Activated T-helper 1 cell treated with Interleukin-2 at 50 U/mL for 16 hours (primary cell): ENCODE measurements around the gene IKZF1.

Source experiments
- DNase-seq: peaks from one replicate; pipeline ENCODE4 v3.0.0-alpha.2; 2020; ENCODE audit warnings: low read depth

The IKZF1 gene

DNA sequence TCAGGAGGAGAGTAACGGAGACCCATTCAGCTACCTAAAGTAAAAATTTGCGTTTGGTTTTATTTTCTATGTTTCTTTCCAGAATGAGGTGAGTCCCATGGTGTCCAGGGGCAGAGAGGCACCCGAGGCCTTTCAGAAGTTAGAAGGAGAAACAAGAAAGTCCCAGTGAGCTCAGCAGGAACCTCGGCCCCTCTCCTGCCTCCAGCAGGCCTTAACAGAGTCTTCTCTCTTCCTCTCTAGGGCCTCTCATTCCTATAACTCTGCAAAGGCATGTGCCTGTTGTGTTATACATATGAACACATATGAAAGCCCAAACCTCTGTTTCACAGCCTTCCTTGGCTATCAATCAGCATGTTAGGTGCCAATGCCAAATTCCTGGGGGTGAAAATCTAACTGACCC lies 20.8 kb upstream of the IKZF1 start:
- no peak for DNase-seq

GRCh38 chr7:50284296-50284695 lies 20.2 kb upstream of the IKZF1 start:
- DNase-seq, result no peak

DNA sequence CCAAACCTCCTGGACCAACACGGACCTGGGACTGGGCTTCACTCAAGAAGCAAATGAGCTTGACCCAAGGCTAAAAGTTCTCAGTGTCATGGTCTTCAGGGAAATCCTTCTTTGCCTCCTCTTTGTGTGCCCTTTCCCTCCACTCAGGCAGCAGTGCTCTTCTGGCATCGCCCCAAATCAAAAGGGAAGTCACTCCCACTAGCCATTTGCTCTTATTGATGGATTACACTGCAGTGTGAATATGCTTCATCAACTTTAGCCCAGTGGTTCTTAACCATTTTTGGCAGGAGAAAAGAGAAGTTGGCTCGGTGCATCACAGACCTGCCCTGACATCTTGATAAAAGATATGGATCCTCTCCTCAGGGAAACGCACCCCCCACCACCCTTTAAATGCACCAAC lies 19.2 kb upstream of the IKZF1 start:
- DNase-seq, result no peak

DNA sequence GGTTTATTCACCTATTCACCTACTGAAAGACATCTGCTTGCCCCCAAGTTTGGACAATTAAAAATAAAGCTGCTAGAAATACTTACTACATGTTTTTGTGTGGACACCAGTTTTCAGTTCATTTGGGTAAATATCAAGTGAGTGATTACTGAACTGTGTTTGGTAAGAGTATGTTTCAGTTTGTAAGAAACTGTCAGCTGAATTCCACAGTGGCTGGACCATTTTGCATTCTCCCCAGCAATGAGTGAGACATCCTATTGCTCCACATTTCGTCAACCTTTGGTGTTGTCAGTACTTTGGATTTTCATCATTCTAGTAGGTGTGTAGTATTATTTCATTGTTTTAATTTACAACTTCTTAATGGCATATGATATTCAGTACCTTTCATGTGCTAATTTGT lies 17.4 kb upstream of the IKZF1 start:
- DNase-seq, result no peak

- no peak for DNase-seq
Observed at GRCh38 chr7:50292165-50292757, 12.3 kb upstream of the IKZF1 start.

DNA sequence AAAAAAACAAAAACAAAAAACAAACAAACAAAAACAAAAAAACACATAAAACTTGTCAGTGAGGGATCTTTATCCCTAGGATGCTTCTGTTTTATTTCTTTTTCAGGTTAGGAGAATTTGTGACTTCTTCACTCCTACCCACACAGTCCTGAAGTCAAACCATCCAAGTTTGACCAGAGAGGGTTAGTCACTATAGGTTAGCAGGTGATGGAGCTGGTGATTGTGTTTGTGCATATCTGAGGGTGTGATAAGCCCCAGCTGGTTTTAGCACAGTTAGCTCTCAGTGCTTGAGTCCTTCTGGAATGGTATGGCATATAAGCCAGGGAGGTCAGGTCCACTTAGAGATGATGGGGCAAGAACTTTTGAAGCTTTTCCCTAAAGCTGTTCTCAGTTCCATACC lies 11.8 kb upstream of the IKZF1 start:
- no peak for DNase-seq

- DNase-seq, result no peak
Observed at GRCh38 chr7:50293509-50294179, 10.9 kb upstream of the IKZF1 start.

DNA sequence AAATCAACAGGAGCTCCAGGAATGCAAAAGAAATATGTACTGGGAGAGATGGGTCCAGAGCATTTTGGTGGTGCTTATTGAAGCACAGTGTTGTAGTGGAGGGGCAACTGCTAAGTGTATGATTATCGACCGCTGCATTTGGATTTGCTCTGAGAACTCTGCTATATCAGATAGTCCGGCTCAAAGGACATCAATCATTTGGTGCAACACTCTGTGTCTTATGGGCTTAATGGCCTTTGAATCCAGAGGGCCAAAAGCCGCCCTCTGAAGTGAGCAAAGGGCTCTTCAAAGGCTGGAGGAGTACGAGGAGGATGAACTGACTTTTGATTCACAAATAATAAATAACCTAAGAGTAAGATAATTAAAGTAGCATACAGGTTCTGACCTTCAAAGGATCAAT lies 9.4 kb upstream of the IKZF1 start:
- no peak for DNase-seq

DNA sequence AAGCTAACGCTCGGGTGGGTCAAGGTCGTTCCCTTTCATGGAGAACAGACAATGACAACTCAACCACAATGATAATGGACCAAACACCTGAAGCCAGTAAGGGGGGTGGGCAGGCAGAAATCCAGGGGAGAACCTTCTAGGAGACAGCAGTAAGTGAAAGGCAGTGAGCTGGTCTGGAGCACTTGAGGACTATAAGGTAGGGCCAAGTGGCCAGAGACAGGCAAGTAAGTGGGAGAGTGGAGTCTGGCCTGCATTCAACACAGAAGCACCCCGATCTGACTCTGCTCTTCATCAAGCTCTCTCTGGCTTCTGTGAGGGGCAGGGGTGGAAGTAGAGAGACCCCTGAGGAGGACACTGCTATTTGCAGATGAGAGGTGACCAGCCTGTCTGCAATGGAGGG lies 7.7 kb upstream of the IKZF1 start:
- DNase-seq, result no peak

DNA sequence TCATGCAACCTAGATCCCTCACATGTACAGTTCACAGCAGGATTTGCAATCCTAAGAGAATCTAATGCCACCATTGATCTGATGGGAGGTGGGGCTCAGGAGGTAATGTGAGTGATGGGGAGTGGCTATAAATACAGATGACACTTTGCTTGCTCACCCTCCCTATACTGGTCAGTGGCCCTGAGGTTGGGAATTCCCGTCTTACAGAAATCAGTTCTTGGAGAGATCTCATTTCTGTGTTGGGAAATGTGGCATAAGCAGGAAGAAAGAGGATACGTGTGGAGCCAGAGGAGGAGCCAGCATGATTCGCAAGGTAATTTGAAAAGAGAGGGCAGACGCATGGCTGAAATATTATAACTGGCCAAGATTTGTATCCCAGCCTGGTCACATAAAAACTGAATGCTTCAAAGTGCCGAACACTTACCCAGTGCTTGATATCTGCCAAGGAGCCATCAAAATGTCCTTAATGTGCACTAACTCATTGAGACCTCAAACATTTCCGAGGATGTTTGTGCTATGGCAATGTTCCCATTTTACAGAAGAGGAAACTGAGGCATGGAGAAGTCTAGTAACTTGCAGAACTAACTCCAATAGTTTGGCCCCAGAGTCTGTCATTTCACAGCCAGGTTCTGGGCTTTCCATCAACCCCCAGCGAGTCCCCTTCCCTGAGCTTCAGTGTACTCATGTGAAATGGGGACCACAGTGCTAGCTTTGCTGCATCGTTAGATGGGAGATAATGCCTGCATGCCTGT lies 5.5 kb upstream of the IKZF1 start:
- no peak for DNase-seq

DNA sequence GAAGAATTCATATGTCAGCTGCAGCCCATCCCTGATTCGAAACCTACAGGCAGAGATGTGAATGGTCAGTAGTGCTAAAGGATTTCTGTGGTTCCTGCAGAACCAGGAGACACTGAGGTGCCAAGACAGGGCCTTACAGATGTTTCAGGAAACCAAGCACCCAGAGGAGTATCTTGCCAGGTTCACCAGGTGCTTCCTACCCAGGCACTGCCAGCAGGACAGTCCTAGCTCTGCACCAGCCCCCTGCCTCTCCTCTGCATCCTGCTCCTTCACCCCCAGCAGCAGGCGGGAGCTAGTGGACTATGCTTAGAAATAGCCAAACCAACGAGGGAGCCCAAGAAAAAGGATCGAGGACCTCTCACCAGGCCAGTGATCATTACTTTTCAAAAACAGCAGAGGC lies 4.2 kb upstream of the IKZF1 start:
- no peak for DNase-seq

GRCh38 chr7:50302486-50303334 lies 1.8 kb upstream of the IKZF1 start:
- no peak for DNase-seq

DNA sequence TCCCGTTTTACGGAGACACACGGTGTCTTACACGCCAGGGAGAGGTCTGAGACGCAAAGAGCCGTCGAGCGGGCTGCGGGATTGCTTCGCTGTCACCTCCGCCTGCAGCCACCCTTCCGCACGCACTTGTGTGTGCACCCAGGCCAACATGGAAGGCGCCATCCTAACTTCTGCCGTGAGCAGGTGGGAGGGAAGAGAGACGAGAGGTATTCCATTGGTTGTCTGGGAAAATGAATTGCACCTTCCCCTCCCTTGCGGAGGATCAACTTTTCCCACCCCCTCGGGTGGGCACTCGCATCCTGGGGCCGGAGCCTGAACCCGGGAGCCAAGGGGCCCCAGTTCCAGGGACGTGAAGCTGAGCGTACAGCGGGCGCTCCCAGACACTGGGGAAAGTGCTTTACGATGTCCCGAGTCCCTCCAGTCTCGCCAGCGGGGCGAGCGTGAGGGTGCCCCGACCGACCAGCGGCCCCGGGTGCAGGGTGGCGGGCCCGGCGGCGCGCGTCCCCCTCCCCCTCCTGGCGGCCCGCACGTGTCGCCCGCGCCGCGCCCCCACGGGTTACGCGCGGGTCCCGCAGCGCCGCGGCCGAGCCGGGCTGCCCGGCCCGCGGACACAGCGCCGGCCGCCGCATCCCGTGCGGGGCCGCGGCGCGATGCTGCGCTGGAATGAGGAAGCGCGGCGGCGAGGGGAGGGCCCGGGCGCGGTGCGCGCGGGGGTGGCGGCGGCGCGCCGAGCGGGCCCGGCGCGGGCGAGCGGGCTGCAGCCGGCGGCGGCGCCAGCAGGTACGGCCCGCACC lies 984 bp upstream of the IKZF1 start:
- no peak for DNase-seq

- peak; percentile 52 for DNase-seq
Observed at GRCh38 chr7:50304911-50305582, 531 bp downstream of the IKZF1 start.

DNA sequence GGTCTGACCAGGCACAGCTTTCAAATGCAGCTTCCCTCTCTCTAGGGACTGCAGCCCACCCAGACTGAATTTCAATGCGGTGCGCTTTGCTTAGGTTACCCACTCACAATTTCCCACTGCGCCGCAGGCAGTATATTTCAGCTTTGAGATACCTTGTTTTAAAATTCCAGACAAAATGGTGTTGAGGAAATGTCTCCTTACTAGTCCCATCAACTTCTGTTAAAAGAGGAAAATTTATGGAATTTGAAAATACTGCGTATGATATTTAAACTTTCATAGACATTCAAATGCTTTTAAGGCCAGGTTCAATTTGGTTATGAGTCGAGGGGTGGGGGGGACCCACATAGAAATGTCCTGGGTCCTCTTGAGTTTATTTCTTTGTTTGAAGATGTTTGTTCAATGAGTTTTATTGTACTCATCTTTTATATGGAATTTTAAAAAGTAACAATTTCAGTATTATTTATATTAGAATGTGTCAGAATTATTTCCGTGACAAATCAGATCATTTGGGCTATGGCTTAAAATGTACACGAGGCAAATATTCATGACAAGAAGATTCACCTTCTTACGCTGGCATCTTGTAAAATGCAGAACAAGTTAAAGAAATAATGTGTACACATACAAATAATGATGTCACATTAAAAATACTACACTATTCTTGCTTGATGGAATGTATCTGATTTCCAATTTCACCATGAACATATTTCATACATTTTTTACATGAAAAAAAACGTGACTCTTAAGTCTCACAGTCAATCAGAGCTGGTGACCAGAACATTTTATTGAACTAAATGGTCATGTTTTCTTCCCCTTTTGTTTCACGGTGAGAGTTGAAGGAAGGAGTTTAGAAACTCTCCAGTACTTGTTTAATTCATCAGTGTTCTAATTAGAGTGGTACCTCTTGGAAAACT lies 1.3 kb downstream of the IKZF1 start:
- DNase-seq, result no peak

DNA sequence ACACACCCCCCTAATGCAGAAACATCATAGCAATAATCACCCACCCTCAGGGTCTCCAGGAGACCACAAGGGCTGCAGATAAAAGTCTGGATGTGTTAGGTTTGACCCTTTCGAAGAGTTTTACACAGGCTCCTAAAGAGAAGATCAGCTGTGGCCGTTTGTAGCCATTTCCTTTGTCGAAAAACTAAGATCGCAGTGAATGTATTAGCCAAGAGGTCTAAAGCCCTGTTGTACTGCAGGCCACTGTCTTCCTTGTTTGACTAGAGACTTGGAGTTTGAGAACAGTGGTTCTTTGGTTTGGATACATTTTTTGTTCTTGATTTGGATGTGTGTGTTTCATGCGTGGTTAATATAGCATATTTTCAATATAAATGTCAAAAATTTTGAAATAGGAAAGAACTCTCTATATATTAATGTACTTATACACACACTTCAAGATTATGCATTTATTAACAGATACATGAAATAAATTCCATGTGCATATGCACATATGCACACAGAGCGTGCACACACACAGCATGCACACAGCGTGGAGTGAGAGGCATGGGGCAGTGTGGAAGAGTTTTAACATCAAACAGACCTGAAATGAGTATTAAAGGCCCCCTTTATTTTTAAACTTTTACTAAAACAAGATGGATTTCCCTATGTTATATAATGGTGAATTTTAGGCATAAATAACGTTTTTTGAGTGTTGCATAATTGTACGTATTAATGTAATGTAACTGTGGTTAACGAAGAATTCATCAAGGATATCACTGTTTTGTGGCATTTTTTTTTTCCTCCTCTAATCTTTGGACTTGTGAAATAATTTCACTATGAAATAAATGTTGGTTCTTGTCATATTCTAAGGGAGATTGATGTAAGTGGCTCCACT lies 2.2 kb downstream of the IKZF1 start:
- DNase-seq, result no peak

- peak; percentile 50 for DNase-seq
Observed at GRCh38 chr7:50307368-50308032, 3.0 kb downstream of the IKZF1 start.

- no peak for DNase-seq
Observed at GRCh38 chr7:50308203-50308531, 3.7 kb downstream of the IKZF1 start.
